KMS-11 (cell line): ENCODE data around the gene PITX1.

Experiments
- H2AFZ ChIP-seq: fragments of 200-600 bp; sonication (generic); 2 replicates; pipeline ENCODE4 v1.6.1; 2016; ENCODE audit warnings: antibody characterized with exemption, mixed run types, low read depth
- H3K27ac ChIP-seq: fragments of 200-600 bp; sonication (generic); 2 replicates; pipeline ENCODE4 v1.6.1; 2016; ENCODE audit warnings: mild to moderate bottlenecking, mixed run types
- H3K27me3 ChIP-seq: fragments of 200-600 bp; sonication (generic); 2 replicates; pipeline ENCODE4 v1.6.1; 2017; ENCODE audit warnings: mild to moderate bottlenecking, low read depth, mixed run types, moderate library complexity; ENCODE audit not compliant: insufficient read depth
- H3K36me3 ChIP-seq: fragments of 200-600 bp; sonication (generic); 2 replicates; pipeline ENCODE4 v1.6.1; 2017; ENCODE audit warnings: mild to moderate bottlenecking, mixed run types; ENCODE audit not compliant: insufficient read depth
- H3K4me1 ChIP-seq: fragments of 200-600 bp; sonication (generic); 2 replicates; pipeline ENCODE4 v1.6.1; 2016; ENCODE audit warnings: mild to moderate bottlenecking, low read depth, mixed run types; ENCODE audit not compliant: poor library complexity, severe bottlenecking
- H3K4me2 ChIP-seq: fragments of 200-600 bp; sonication (generic); 2 replicates; pipeline ENCODE4 v1.7.0; 2016; ENCODE audit warnings: mild to moderate bottlenecking, mixed run types
- H3K4me3 ChIP-seq: fragments of 200-600 bp; sonication (generic); IDR thresholded peaks from 2 replicates; pipeline ENCODE4 v1.6.1; 2017; ENCODE audit warnings: low read depth, low read length, mixed read lengths; ENCODE audit not compliant: insufficient read depth
- H3K79me2 ChIP-seq: fragments of 200-600 bp; sonication (generic); 2 replicates; pipeline ENCODE4 v1.6.1; 2016; ENCODE audit warnings: low read depth, mixed run types; ENCODE audit not compliant: insufficient read depth
- H3K9ac ChIP-seq: fragments of 200-600 bp; sonication (generic); 2 replicates; pipeline ENCODE4 v1.6.1; 2016; ENCODE audit warnings: mild to moderate bottlenecking, mixed run types
- H4K20me1 ChIP-seq: fragments of 200-600 bp; sonication (generic); 2 replicates; pipeline ENCODE4 v1.6.1; 2016; ENCODE audit warnings: mild to moderate bottlenecking, mixed run types; ENCODE audit not compliant: insufficient read depth
- TF ChIP-seq, protein P1 (sequence below): fragments of 200-600 bp; sonication (generic); conservative IDR thresholded peaks from 2 replicates; pipeline ENCODE4 v1.6.1; 2017; ENCODE audit warnings: low read depth, mild to moderate bottlenecking, antibody characterized with exemption, low read length, moderate library complexity, mixed read lengths

PITX1 gene

DNA sequence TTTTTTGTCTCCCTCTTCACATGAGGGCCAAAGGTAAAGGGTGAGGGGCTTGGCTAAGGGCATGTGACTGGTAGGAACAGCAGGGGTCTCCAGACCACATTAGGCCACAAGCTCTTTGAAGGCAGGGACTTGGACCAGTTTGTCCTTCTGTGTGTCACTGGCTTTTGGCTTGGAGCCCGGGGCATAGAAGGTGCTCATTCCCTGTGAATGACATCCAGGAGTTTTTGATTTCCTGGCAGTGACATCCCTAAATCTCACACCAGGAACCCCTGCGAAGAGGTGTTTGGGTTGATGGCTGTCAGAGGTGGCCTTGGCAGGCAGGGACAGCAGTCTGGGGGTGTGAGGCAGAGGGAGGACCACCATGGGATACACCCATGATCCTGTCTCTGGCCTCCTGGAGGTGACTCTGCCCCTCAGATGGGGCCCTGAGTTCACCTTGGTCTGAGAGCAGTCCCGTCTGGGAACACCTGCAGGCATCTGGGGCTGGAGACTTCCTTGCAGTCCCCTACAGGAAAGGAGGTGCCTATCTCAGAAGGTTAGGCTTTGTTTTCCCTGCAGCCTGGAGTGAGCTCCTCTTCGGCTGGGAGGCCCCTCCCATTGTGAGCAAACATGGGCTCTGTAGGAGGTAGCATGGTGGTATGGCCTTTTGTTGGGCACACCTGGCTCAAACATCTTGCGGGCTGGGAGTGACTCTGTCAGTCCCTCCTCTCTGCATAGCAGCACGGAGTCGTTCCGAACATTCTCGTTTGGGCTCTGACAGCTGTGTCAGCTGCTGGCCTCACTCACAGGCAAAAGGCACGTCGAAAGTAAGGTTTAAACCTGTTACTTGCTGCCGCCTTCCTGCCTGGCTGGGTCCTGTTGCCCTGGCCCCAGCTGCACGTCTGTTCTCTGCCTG, 38.6 kb upstream of the PITX1 start:
- H3K4me1 ChIP-seq, result no peaks in the 10 kb centered on the region
- no peaks in the 10 kb centered on the region for H3K36me3 ChIP-seq
- H3K4me2 ChIP-seq, result no peak overlapping the region
- no peaks in the 10 kb centered on the region for H3K79me2 ChIP-seq
- no peaks in the 10 kb centered on the region for H4K20me1 ChIP-seq
- no peaks in the 10 kb centered on the region for H3K27me3 ChIP-seq
- H2AFZ ChIP-seq, result no peak overlapping the region
- H3K27ac ChIP-seq, result no peak overlapping the region
- TF ChIP-seq, protein P1, sequence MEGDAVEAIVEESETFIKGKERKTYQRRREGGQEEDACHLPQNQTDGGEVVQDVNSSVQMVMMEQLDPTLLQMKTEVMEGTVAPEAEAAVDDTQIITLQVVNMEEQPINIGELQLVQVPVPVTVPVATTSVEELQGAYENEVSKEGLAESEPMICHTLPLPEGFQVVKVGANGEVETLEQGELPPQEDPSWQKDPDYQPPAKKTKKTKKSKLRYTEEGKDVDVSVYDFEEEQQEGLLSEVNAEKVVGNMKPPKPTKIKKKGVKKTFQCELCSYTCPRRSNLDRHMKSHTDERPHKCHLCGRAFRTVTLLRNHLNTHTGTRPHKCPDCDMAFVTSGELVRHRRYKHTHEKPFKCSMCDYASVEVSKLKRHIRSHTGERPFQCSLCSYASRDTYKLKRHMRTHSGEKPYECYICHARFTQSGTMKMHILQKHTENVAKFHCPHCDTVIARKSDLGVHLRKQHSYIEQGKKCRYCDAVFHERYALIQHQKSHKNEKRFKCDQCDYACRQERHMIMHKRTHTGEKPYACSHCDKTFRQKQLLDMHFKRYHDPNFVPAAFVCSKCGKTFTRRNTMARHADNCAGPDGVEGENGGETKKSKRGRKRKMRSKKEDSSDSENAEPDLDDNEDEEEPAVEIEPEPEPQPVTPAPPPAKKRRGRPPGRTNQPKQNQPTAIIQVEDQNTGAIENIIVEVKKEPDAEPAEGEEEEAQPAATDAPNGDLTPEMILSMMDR, result no peak
- H3K4me3 ChIP-seq, result no peak overlapping the region
- H3K9ac ChIP-seq, result no peak overlapping the region

DNA sequence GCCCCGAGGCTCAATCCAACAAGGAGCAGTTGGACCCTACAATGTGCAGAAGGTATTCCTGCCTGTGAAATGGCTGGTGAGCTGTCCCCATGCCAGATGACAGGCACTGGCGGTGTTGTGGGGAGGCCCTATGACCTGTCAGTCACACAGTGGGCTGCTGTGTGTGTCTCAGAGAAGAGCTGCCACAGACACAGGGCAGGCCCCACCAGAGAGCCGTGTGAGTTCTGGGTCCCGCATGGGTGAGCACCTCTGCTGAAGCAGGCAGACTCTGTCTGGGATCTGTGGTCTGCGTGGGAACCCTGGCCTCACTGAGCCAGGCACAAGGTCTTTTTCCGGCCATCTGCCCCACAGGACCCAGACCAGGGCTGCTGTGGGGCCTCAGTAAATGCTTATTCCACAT, 37.3 kb upstream of the PITX1 start:
- no peaks in the 10 kb centered on the region for H4K20me1 ChIP-seq
- H3K4me1 ChIP-seq, result no peaks in the 10 kb centered on the region
- no peak overlapping the region for H3K4me3 ChIP-seq
- H3K9ac ChIP-seq, result no peak overlapping the region
- no peaks in the 10 kb centered on the region for H3K36me3 ChIP-seq
- H3K27ac ChIP-seq, result no peak overlapping the region
- no peaks in the 10 kb centered on the region for H3K27me3 ChIP-seq
- TF ChIP-seq, protein P1, result no peak
- no peaks in the 10 kb centered on the region for H3K79me2 ChIP-seq
- H3K4me2 ChIP-seq, result no peak overlapping the region
- no peak overlapping the region for H2AFZ ChIP-seq

DNA sequence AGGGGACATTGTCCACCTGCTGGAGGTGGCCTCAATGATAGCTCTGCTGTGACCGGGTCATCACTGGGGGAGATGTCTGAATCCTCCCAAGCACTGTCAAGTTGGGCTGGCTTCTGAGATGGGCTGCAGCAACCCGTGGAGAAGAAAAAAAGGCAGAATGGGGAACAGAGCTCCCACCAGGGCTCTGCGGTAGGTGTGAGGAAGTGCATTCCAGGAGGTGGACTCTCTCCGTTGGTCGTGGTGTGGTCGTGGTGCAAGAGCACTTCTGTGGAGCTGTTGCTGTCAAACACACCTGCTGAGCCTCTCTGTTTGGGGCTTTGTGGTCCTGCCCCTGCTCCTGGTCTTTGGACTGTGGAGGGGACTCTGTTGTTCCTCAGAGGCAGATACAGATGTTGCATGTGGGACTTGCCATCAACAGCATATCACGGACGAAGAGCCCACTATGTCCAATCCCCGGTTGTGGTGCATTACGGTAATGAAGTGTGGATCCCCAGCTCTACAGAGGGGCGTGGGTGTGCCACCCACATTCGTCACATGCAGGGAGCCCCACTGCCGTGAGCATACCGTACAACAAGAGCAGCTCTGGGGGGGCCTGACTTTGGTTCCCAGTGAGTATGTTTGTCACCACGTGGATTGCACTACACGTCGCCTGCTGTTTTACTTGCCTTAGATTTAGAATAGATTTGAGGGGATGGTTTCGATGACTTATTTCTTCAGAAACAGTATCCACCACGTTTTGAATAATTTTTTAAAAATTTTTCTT, 36.0 kb upstream of the PITX1 start:
- Histone ChIP-seq H3K36me3 (no peaks in the 10 kb centered on the region), H3K4me2 (no peak overlapping the region), H3K27ac (no peak overlapping the region), H2AFZ (no peak overlapping the region), H3K79me2 (no peaks in the 10 kb centered on the region), H3K4me1 (no peaks in the 10 kb centered on the region), H3K27me3 (no peaks in the 10 kb centered on the region), H4K20me1 (no peaks in the 10 kb centered on the region), H3K9ac (no peak overlapping the region), H3K4me3 (no peak overlapping the region)
- TF ChIP-seq, protein P1, result no peak

DNA sequence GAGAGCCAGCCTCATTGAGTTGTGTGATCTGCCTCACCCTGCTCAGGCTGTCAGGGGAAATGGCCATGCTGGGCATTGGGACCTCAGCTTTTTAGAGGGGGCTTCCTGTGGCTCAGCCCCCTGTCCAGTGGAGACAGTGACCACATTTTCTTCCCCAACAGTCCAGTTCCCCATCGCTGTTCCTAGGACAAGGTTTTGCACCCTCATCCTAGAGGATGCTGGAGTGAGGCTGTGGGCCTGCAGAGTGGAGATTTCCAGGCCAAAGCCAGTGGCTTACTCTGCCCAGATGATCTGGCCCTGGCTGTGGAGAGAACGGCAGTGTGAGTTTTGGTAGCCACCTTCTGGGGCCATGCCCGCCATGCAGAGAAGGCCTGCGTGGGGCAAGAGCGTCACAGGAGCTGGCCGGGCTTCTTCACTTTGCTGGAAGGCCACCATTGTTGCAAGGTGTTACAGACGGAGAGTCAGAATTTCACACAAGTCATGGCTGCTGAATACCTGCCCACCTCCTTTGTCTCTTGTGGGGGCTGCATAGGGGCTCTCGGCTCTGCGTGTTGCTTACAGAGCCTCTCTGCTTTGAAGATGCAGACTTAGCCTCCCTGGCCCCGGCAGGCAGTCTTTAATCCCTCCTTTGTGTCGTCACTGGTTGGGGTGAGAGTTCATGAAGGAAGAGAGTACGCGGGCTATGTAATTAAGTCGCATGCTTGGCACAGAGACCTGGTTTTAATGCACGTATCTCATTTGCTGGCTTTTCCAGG, 35.2 kb upstream of the PITX1 start:
- no peak overlapping the region for H3K4me3 ChIP-seq
- H4K20me1 ChIP-seq, result no peaks in the 10 kb centered on the region
- H2AFZ ChIP-seq, result no peak overlapping the region
- no peaks in the 10 kb centered on the region for H3K79me2 ChIP-seq
- no peak overlapping the region for H3K27ac ChIP-seq
- H3K4me1 ChIP-seq, result no peaks in the 10 kb centered on the region
- H3K36me3 ChIP-seq, result no peaks in the 10 kb centered on the region
- H3K4me2 ChIP-seq, result no peak overlapping the region
- no peak overlapping the region for H3K9ac ChIP-seq
- TF ChIP-seq, protein P1, result no peak
- H3K27me3 ChIP-seq, result no peaks in the 10 kb centered on the region
